Activated CD8-positive, alpha-beta memory T cell treated with anti-CD3 and anti-CD28 coated beads, Interleukin-2, amount 50 U/mL, for 1 hour (primary cell): ENCODE results near the gene GLE1.
"Not testable (repeated sequence)": the region's sequence is repeated elsewhere in the genome, so short reads cannot be mapped to it uniquely, and the experiment has no call there.

Experiments used
- DNase-seq: peaks from one replicate; pipeline ENCODE4 v3.0.0-alpha.2; 2020; ENCODE audit errors: extremely low read depth

GLE1 gene

DNA sequence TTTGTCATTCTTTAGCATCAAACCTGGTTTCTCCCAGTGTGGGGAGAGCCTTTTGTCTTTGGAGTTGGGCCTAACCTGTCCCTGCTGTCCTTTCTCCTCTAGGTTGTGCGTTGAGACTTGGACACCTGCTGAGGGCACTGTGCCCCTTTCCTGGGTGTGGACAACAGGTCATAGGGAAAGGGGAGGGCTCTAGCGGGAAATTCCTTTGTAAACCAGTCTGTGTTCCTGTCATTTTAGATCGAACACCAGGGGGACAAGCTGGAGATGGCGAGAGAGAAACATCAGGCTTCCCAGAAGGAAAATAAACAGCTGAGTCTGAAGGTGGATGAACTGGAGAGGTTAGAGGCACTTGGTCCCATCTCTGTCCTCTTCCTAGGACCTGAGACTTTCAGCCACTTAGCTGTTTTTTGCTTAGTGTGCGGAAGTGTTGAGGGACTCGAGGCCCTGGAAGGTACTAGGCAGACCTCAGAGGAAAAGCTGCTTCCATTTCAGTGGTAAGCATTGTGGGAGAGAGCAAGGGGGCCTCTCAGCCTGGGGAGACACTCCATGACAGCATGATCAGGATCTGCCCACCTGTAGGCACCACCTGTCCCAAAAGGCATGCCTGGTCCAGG is 8.6 kb upstream of the GLE1 start:
- DNase-seq: no peak

DNA sequence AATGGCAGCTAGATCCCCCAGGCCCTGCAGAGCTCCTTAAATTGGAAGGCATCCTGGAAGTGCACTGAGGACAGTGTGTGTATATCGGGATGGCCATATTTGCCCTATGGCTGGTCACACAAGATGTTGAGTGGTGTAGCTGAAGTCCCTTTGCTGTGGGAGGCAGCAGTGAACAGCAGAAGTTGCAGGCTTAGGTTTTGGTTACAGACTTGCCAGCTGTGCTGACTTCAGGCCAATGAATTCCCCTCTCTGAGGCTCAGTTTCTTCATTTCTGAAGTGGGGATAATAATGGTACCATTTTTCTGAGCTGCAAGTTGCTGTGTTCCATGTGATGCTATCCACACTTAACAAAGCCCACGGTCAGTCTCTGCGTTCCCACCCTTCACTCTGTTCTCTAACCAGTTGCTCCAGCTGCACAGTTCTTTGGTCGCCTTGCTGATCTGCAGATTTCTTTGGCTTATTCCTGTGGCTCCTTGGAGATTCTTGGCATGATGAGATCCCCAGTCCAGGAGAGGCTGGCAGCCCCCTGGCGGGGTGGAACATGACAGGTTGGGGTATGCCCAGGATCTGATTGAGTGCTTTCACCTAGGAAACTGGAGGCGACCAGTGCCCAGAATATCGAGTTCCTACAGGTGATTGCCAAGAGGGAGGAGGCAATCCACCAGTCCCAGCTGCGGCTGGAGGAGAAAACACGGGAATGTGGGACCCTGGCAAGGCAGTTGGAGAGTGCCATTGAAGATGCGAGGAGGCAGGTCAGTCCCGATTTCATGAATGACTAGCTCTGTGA is 6.5 kb upstream of the GLE1 start:
- no peak for DNase-seq

DNA sequence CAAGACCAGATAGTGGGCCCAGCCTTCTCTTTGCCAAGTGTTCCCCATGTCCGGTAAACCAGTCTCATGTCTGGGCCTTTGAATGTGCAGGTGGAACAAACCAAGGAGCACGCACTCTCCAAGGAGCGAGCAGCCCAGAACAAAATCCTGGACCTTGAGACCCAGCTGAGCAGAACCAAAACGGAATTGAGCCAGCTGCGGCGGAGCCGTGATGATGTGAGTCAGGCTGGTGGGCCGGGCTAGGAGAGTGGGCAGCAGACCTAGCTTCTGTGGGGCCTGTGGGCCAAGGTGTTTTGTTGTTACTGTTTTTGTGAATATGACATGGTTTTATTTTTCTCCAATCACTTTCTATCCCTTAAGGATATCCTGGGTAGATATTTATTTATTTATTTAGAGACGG is 5.6 kb upstream of the GLE1 start:
- DNase-seq: no peak

DNA sequence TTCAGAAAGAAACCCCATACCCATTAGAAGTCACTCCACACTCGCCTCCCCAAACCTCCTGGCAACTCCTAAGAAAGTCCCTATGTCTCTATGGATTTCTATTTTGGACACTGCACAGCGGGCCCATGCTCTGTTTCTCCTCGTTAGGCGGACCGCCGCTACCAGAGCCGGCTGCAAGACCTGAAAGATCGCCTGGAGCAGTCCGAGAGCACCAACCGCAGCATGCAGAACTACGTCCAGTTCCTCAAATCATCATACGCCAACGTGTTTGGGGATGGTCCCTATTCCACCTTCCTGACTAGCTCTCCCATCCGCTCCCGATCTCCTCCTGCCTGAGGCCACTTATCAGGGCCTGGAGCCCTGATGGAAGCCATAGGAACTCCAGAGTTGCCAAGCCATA is 4.6 kb upstream of the GLE1 start:
- DNase-seq: no peak

DNA sequence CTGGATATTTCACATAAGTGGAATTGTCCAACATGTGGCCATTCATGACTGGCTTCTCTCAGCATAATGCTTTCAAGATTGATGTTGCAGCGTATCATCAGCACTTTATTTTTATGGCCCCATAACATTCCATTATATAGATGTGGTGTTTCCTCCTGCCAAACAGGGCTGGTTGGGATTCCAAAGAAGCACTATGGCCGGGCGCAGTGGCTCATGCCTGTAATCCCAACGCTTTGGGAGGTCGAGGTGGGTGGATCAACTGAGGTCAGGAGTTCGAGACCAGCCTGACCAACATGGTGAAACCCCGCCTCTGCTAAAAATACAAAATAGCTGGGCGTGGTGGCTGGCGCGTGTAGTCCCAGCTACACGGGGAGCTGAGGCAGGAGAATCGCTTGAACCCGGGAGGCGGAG is 1.1 kb upstream of the GLE1 start:
- not testable (repeated sequence) for DNase-seq

DNA sequence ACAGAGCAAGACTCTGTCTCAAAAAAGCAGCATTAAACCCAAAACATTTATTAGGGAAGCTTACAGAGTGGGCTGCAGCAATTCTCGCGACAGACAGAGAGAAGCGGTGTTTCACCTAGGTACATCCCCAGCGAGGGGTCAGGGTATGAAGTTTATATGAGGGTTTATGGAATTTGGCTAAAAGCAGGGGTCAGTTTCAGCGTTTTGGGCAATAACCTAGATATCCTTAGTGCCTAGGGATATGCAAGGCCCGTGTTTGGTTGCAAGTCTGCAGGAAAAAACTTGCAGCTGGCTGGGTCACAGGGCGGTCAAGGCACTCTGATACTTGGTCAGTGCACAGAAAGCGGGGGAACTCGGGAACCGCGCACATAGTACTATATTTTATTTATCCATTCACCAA is 649 bp upstream of the GLE1 start:
- no peak for DNase-seq

DNA sequence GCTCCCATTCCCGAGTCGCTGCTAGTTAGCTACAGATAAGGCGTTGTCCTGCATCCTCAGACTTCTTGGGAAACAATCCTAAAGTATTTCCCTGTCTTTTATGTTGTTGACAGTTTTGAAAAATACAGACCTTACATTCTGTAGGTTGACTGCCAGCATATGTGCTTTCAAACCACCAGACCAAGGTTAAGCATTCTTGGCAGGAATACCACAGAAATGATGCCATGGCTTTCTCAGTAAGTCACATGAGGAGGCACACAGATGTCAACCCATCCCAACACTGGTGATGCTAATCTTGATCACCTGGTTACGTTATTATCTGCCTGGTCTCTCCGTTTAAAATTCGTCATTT is 871 bp downstream of the GLE1 start:
- no peak for DNase-seq

DNA sequence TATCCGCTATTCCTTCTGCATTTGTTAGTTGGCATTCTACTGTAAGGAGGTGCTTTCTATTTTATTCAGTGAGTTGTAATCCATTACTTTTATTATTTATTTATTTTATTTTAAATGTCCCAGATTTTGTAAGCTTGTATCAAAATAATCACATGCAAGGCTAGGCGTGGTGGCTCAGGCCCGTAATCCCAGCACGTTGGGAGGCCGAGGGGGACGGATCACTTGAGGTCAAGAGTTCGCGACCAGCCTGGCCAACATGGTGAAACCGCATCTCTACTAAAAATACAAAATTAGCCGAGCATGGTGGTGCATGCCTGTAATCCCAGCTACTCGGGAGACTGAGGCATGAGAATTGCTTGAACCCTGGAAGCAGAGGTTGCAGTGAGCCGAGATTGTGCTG is 1.4 kb downstream of the GLE1 start:
- DNase-seq: not testable (repeated sequence)

DNA sequence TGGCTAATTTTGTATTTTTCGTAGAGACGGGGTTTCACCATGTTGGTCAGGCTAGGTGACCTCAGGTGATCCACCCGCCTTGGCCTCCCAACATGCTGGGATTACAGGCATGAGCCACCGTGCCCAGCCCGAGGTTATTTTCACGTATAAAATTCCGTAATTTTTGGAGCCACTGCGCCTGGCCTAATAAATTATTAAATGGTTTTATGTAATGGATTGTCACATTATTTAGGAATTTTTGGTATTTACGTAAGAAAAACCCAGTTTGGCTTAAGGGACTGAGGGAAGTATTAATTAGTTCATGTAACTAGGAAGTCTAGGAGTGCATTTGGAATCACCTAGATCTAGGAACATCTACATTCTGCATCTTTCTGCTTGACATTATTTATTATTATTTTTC is 8.3 kb downstream of the GLE1 start:
- DNase-seq: no peak

DNA sequence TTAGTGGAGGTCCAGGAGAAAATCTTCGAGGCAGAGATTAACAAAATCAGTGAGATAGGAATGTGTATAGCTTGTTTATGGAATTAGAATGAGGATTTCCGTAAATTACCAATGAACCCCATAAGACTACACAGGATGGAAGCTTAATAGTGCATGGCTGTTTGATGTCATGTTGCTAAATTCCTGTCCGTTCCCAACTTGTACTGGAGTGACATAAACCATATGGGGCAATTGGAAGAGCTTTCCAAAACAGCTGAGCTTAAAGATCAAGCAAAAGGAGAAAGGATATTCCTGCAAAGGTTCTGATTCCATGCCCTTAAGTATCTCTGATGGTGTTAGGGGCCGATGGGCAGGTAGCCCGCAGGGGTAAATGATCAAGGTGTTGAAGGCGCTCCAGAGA is 17.4 kb downstream of the GLE1 start:
- no peak for DNase-seq

DNA sequence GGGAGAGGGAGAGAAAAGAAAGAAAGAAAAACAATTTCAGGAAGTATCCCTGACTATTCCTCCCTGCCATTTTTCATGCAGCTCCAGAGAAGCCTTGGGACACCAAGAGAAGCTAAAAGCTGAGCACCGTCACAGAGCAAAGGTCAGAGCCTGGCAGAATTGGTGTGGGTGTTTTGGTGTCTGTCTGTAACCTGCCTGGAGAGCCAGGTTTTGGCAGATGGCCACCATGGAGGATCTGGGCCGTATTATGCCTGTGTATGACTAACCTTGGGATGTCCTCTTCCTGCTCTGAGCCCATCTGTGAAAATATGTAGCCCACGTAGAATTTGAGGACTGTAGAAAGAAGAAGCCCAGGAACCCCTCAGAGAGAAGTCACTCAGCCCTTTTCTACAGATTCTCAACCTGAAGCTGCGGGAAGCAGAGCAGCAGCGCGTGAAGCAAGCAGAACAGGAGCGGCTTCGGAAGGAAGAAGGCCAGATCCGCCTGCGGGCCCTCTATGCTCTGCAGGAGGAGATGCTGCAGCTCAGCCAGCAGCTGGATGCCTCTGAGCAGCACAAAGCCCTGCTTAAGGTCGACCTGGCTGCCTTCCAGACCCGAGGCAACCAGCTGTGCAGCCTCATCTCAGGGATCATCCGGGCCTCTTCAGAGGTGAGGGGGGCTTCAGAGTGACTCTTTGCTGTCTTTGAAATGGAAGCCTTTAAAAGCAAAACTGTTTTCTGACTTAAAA is 18.8 kb downstream of the GLE1 start:
- no peak for DNase-seq

DNA sequence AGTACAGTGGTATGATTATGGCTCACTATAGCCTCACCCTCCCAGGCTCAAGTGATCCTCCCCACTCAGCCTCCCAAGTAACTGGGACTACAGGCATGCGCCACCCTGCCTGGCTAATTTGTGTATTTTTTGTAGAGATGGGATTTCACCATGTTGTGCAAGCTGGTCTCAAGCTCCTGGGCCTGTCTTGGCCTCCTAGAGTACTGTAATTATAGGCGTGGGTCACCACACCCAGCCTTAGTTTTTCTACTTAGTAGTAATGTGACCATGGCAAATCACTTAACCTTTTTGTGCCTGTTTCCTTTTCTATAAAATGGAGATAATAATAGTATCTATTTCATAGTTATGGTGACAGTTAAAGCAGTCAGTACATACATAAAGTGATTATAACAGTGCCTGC is 22.2 kb downstream of the GLE1 start:
- DNase-seq: no peak

DNA sequence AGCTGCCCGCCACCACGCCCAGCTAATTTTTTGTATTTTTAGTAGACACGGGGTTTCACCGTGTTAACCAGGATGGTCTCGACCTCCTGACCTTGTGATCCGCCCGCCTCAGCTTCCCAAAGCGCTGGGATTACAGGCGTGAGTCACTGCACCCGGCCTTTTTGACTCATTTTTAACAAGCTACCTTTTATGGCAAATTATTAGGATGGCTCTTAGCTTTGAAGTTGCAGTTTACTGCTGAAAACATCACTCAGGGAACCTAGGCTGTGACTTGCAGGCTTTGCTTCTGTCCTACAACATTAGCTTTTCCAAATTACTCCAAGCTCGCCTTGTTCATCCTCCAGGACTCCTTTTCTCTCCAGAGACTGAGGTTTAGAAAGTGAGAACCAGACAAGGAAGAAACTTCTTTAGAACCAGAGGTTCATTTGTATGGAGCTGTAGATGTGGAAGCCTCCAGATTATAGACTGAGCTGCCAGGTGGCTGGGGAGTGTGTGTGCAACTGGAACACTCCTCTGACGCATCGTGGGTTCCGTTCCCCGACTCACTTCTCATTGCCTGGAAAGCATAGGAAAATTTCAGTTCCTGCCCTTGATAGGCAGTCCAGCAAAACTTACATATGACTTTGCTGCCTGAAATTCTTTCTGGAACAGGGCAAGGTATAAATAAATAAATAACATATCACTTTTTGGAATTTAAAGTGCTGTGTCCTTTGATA is 24.1 kb downstream of the GLE1 start:
- DNase-seq: no peak

DNA sequence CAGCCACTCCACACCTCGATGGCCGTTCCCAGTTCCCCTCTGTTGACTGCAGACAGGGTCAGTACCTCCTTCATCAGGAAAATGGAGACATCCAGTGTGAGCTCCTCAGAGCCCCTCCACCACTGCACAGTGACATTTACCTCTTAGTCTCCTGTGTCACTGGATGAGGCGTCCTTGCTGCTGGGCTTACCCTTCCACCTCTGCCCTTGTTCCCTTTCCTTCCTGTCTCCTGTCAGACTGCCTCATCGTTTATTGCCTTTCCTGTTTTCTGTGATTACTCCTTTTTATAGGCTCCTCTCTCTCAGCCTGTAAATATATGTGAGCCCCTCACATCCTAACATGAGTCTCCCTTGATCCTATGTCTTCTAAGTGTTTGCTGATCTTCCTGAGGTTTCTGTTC is 24.7 kb downstream of the GLE1 start:
- no peak for DNase-seq

DNA sequence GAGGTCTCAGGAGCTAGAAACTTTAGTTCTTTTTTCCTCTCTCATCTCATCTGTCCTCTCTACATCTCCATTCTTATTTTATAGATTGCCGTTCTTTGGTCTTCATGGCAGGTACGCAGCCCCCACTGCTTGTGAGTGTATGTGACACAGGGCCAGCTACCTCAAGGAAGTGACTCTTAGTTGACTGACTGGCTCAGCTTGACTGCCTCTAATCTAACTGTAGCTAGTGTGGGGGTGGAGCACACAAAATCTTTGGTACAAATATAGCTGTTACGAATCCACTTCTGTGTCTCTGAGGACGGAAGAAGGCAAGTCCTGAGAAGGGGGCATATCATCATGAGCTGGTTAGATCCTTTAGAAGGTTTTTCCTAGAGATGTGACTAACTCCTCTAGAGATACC is 28.1 kb downstream of the GLE1 start:
- DNase-seq: no peak

DNA sequence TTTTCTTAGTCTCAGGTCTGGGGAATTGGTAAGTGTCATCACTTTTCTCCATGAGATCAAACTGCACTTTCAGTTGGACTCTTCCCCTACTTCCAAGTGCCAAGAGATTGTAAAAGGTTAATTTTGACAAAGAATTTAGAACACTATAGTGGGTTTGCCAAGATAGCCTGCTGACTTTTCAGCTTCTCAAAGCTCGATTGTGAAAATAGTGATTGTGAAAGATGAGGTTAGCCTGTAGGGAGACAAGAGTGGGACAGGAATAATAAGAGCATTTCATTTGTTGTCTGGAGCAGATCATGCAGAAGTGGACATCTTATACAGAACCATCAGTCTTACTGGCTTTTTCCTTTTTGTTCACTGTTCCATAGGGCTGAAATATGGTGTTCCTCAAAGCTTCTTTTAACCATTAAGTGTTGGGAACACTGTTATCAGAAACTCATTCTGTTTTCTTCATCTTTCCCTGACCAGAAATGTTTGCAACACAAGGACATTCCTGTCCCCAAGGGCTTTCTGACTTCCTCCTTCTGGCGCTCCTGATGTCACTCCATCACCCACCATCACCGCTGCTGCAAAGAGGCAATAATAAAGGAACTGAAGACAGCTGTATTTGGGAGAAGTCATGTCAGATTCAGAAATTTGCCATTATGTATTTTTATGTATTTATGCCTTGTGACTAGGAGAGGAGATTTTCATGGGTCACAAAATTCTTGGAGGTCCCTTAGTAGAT is 36.3 kb downstream of the GLE1 start:
- no peak for DNase-seq

DNA sequence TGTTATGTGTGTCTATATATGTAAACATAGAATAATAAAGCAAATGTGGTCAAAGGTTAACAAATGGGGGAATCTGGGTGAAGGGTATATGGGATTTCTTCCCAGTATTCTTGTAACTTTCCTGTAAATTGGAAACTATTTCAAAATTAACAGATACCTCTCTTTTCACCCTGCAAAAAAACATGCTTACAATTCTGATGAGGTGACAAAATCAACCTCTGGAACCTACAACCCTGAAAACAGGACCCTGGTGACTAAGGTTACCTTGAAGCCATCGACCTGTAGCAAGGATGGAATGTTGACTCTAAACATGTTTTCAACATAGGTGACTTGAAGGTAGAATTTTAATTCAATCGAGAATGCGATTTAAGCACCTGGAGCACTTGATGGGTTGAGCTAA is 42.0 kb downstream of the GLE1 start:
- no peak for DNase-seq

DNA sequence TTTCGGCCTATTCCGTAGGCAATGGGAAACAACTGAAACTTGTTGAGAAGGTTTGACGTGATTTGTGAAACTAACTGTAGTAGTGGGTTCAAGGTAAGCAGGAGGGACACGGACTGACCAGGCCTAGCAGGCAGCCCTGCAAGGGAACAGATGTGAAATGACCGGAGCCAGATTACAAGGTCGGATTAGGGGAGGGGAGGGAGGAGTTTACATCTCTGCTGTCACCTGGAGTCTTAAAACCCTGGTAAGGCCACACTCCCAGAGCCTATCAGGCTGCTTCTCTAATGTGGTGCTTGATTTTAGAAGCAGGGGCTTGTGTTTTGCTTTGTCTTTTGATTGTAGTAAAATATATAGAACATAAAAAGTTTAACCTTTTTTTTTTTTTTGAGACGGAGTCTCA is 44.4 kb downstream of the GLE1 start:
- no peak for DNase-seq

DNA sequence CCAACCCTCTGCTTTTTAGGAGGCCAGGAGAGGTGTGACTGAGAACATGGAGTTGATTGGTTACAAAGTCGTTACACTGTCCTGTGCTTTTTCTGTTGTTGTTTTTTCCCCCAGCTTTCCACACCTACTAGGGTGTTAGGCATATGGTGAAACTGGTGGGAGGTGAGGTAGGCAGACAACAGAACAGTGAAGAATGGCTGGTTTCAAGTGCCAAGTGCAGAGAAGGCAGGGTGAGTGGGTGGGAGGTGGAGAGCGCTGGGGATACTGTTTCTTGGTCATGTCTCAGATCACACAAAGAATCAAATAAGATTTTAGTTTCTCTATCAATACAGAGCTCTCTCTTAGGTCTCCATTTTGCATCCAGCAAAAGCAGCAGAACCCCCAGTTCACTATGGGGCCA is 45.7 kb downstream of the GLE1 start:
- no peak for DNase-seq

DNA sequence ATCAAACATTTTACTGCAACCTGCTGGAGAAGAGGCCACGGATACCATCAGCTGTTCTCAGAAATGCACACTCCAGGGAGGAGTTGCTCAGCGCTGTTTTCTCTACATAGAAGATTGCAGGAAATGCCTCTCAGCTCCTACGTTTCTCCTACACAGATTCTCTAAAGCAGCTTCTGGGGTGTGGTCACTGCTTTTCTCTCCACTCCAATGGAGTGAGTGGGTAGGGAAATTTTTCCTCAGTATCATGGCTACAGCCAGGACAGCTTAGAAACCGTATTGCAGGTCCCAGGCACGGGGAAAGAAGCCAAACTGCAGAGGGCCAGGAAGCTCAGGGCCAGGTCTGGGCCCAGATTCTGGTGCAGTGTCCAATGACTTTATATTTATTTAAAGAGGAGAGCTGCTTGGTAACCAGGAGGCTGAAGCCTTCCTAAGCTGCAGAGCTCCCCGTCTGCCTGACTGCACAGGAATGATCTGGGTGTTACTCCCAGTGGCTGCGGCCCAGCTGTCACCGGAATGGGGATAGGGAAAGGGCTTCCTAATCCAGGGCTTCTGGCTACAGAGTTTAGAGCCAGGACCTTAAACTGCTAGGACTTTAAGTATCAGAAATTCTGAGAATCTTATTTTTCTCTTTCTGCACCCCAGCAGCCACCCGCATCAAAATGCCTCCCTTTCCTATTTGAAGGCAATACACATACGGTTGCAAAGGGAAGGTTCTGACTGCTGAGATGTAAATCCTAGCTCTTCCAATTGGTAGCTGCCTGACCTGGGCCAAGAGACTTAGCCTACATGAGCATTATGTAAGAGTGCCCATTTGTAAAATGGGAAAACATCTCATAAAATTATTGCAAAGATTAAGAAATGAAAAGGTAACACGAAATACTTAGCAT is 46.5 kb downstream of the GLE1 start:
- no peak for DNase-seq

DNA sequence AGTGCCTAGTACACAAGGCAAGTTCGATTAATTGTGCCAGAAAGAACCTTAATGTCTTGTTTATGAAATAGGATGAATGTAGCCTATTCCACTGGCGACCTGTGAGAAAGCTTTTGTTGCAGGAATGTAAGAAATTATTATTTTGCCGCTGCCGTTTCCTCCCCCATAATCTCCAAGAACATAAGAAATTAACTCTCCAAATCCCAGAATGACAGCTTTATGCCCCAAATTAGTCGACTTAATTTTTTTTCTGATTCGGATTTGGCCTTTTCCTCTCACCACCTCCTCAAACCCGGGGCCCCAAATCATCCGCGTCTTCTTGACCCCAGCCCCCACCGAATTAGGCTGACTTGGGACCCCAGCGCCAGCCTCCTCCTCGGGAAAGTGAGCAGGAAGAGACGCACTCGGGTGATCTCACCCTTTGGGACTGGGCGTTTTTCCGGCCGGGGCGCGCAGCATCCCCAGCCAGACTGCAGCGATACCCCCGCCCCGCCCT is 47.2 kb downstream of the GLE1 start:
- DNase-seq: no peak
